A549 (cell line): Measurements from ENCODE around the gene RAD9A. TPM values are rescaled to one million over a fixed set of nuclear protein-coding genes. Genes with fewer than 3 reads are reported as not detected.

ENCODE experiments used
- ATAC-seq, 2 experiments: fragments of 200-7000 bp in 1 of 2; fragments of >200 bp in 1 of 2; cut with Nextera tagmentation in 1 of 2; cut with Tn5 transposase in 1 of 2; 3 replicates each; pipeline versions ENCODE4 v1.8.0 to v1.9.1; 2018 to 2020; ENCODE audit warnings: mild to moderate bottlenecking in 1 of 2, moderate library complexity in 1 of 2
- CTCF ChIA-PET: fragments of 300-600 bp; sonication (Branson Sonifier 250); formaldehyde crosslinking; extraction: SDS; loops from one replicate; lab custom pipeline; 2021; ENCODE audit warnings: antibody characterized with exemption, inconsistent platforms; lab: Yijun Ruan, JAX
- POLR2A ChIA-PET: fragments of 350-600 bp; formaldehyde crosslinking; extraction: SDS; loops from one replicate; lab custom pipeline; 2021; ENCODE audit warnings: antibody characterized with exemption, inconsistent platforms; lab: Yijun Ruan, JAX
- DNase-seq, 2 experiments: peaks; one replicate each; pipeline versions ENCODE4 v3.0.0 to v3.0.0-alpha.2; 2011 to 2016; ENCODE audit warnings: low read depth in 1 of 2, low spot score in 1 of 2
- FAIRE-seq: peaks from 2 replicates; lab custom pipeline; 2011; peaks lifted over from hg19 to GRCh38; lab: Jason Lieb, UNC
- H3K27ac ChIP-seq, 2 experiments: fragments of >200 bp; sonication (Bioruptor Twin); formaldehyde crosslinking; 3 replicates each; pipeline ENCODE4 v1.5.1; 2016 to 2017
- H3K4me1 ChIP-seq: fragments of >200 bp; sonication (Bioruptor Twin); formaldehyde crosslinking; 3 replicates; pipeline ENCODE4 v1.6.1; 2016
- H3K4me2 ChIP-seq: fragments of >200 bp; sonication (Bioruptor Twin); formaldehyde crosslinking; 3 replicates; pipeline ENCODE4 v1.6.1; 2016
- H3K4me3 ChIP-seq: fragments of >200 bp; sonication (Bioruptor Twin); formaldehyde crosslinking; 3 replicates; pipeline ENCODE4 v1.5.1; 2016
- H3K9me3 ChIP-seq: fragments of >200 bp; sonication (Bioruptor Twin); formaldehyde crosslinking; 3 replicates; pipeline ENCODE4 v1.6.1; 2016
- BHLHE40 ChIP-seq: IDR thresholded peaks from 2 replicates; pipeline ENCODE4 v1.6.1; 2012; ENCODE audit warnings: low read depth, low read length, inconsistent platforms
- CHD4 ChIP-seq: fragments of 200-600 bp; sonication (generic); IDR thresholded peaks from 2 replicates; pipeline ENCODE4 v1.6.1; 2016; ENCODE audit warnings: antibody characterized with exemption, mild to moderate bottlenecking, borderline replicate concordance
- EP300 ChIP-seq, 2 experiments: fragments of >200 bp; sonication (Bioruptor Twin); formaldehyde crosslinking; IDR thresholded peaks; 2 replicates in 1 of 2; 3 replicates in 1 of 2; pipeline ENCODE4 v1.6.1; 2016 to 2017
- FOSB ChIP-seq: fragments of 250-450 bp; sonication (Bioruptor Pico); IDR thresholded peaks from 2 replicates; pipeline ENCODE4 v1.5.0; 2020; ENCODE audit warnings: mild to moderate bottlenecking, moderate library complexity
- FOXS1 ChIP-seq: fragments of 250-450 bp; sonication (Bioruptor Pico); IDR thresholded peaks from 2 replicates; pipeline ENCODE4 v1.5.0; 2020; ENCODE audit warnings: mild to moderate bottlenecking, moderate library complexity
- HEYL ChIP-seq: fragments of 250-450 bp; sonication (Bioruptor Pico); IDR thresholded peaks from 2 replicates; pipeline ENCODE4 v1.8.0; 2021; ENCODE audit warnings: mild to moderate bottlenecking, moderate library complexity
- HOXA7 ChIP-seq: fragments of 250-450 bp; sonication (Bioruptor Pico); IDR thresholded peaks from 2 replicates; pipeline ENCODE4 v1.5.0; 2020; ENCODE audit warnings: mild to moderate bottlenecking, moderate library complexity
- HOXB5 ChIP-seq: fragments of 250-450 bp; sonication (Bioruptor Pico); IDR thresholded peaks from 2 replicates; pipeline ENCODE4 v1.5.0; 2020; ENCODE audit warnings: mild to moderate bottlenecking, moderate library complexity
- JUN ChIP-seq, 2 experiments: fragments of >200 bp; sonication (Bioruptor Twin); formaldehyde crosslinking; IDR thresholded peaks; 2 replicates in 1 of 2; 3 replicates in 1 of 2; pipeline ENCODE4 v1.6.1; 2016 to 2017
- KDM1A ChIP-seq: fragments of 200-600 bp; sonication (generic); IDR thresholded peaks from 2 replicates; pipeline ENCODE4 v1.6.1; 2016; ENCODE audit warnings: low read depth, mild to moderate bottlenecking
- KDM5A ChIP-seq: fragments of 200-600 bp; sonication (generic); IDR thresholded peaks from 2 replicates; pipeline ENCODE4 v1.6.1; 2016; ENCODE audit warnings: antibody characterized with exemption, mild to moderate bottlenecking
- MAZ ChIP-seq: fragments of 150-350 bp; IDR thresholded peaks from 2 replicates; pipeline ENCODE4 v1.6.1; 2014; ENCODE audit warnings: antibody characterized with exemption, low read depth, low read length, borderline replicate concordance
- NR3C1 ChIP-seq: fragments of >200 bp; sonication (Bioruptor Twin); formaldehyde crosslinking; IDR thresholded peaks from 3 replicates; pipeline ENCODE4 v1.6.1; 2017
- POLR2A ChIP-seq: IDR thresholded peaks from 2 replicates; pipeline ENCODE4 v1.6.1; 2012; ENCODE audit warnings: mild to moderate bottlenecking, low read length
- RAD21 ChIP-seq, 2 experiments: fragments of >200 bp in 1 of 2; sonication (Bioruptor Twin) in 1 of 2; formaldehyde crosslinking in 1 of 2; IDR thresholded peaks in 1 of 2; conservative IDR thresholded peaks in 1 of 2; 2 replicates in 1 of 2; 3 replicates in 1 of 2; pipeline ENCODE4 v1.6.1; 2012 to 2018; ENCODE audit warnings: inconsistent platforms in 1 of 2
- RARB ChIP-seq: fragments of 250-450 bp; sonication (Bioruptor Pico); IDR thresholded peaks from 2 replicates; pipeline ENCODE4 v1.8.0; 2021; ENCODE audit warnings: mild to moderate bottlenecking, moderate library complexity
- TFCP2L1 ChIP-seq: fragments of 250-450 bp; sonication (Bioruptor Pico); IDR thresholded peaks from 2 replicates; pipeline ENCODE4 v1.5.0; 2021; ENCODE audit warnings: mild to moderate bottlenecking
- ZC3H11A ChIP-seq: fragments of 450-650 bp; IDR thresholded peaks from 2 replicates; pipeline ENCODE4 v1.6.1; 2014; ENCODE audit warnings: antibody characterized with exemption, mild to moderate bottlenecking
- WGBS: methylation state at CpG from one replicate; pipeline ENCODE4 v1.1.6; 2017; ENCODE audit errors: missing lambda C conversion rate; 5-methylcytosine and 5-hydroxymethylcytosine counted together
- polyA plus RNA-seq, 4 experiments: library from polyadenylated mRNA; depleted of rRNA in 3 of 4; stranded (reverse); fragments of >200 nt; fragmentation: RNase III in 1 of 4; extraction: RNeasy Plus Mini Kit Qiagen cat#74134 plus additional on column Dnase treatment in 1 of 4; gene quantifications; 2 replicates in 3 of 4; 3 replicates in 1 of 4; pipeline ENCODE4 v1.2.3, GENCODE V29; 2011 to 2017
- TF ChIP-seq, protein P1 (sequence below): fragments of 250-450 bp; sonication (Bioruptor Pico); IDR thresholded peaks from 2 replicates; pipeline ENCODE4 v1.5.0; 2021; ENCODE audit warnings: mild to moderate bottlenecking, moderate library complexity, borderline replicate concordance
- TF ChIP-seq, protein P2 (sequence below): fragments of 450-650 bp; IDR thresholded peaks from 2 replicates; pipeline ENCODE4 v1.6.1; 2014; ENCODE audit warnings: antibody characterized with exemption
- TF ChIP-seq, protein P3 (sequence below): fragments of >200 bp; sonication (Bioruptor Twin); formaldehyde crosslinking; IDR thresholded peaks from 3 replicates; pipeline ENCODE4 v1.6.1; 2016
- TF ChIP-seq, protein P4 (sequence below): IDR thresholded peaks from 2 replicates; pipeline ENCODE4 v1.6.1; 2012
- TF ChIP-seq, protein P5 (sequence below): IDR thresholded peaks from 2 replicates; pipeline ENCODE4 v1.6.1; 2012
- TF ChIP-seq, protein P6 (sequence below): fragments of 200-600 bp; sonication (generic); IDR thresholded peaks from 2 replicates; pipeline ENCODE4 v1.6.1; 2016; ENCODE audit warnings: antibody characterized with exemption, mild to moderate bottlenecking, moderate library complexity
- TF ChIP-seq, protein P7 (sequence below): fragments of 250-450 bp; sonication (Bioruptor Pico); IDR thresholded peaks from 2 replicates; pipeline ENCODE4 v1.5.0; 2020; ENCODE audit warnings: low read depth, mild to moderate bottlenecking, moderate library complexity

RAD9A gene
- polyA plus RNA-seq, 2 of the 4 experiments (the other 2 are of a cell fraction) = 19.0 to 43.7 TPM

DNA sequence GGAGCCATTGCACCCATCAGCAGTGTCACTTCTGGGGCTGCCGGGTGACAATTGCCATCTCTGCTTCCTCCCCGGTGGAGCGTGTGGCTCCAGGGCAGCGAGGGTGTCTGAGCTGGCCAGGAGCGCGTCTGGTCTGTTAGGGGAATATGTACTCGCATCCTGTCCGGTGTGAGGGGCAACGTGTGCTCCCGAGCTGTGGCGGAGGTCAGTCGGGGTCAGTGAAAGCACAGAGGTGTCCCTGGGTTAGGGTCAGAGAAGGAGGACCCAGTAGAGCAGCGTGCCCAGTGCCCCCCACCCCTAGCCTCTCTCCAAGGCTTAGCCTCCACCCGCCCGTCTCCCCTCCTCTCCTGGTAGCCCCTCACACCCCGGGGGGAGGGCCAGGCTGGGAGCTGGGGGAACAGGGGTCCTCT is 19.9 kb upstream of the RAD9A start:
- no peak for DNase-seq
- Histone ChIP-seq H3K4me3 (peak overlapping the region; percentile 68), H3K4me2 (peak overlapping the region; percentile 95), H3K9me3 (no peaks in the 10 kb centered on the region), H3K27ac (peak overlapping the region; percentile 95 to 100), H3K4me1 (peaks cover 73% of the 10 kb centered on the region)
- TF ChIP-seq HOXA7 (CRISPR knock-in tag) (peak; percentile 7; the same call in 1 of the 2 replicates), POLR2A (peak; percentile 64), BHLHE40 (no peak), TFCP2L1 (0 out of 2 replicates have a peak, but pooled peaks have one; percentile 10)
- no peak for FAIRE-seq
- ATAC-seq = no peak
- 2% methylated on average over 13 of the region's 16 CpGs for WGBS
- ChIA-PET POLR2A (interaction anchor here (0.6 to 9.3 kb wide), 5 partner anchors 9 to 33 kb away, joined by 3 to 172 read pairs (median 15); partner anchors contain the start of gene POLD4), CTCF (interaction anchor here (0.6 to 46.2 kb wide), 5 partner anchors 14 to 35 kb away, joined by 3 to 1913 read pairs (median 23); partner anchors contain the start of genes POLD4, PPP1CA, RAD9A and TBC1D10C)

DNA sequence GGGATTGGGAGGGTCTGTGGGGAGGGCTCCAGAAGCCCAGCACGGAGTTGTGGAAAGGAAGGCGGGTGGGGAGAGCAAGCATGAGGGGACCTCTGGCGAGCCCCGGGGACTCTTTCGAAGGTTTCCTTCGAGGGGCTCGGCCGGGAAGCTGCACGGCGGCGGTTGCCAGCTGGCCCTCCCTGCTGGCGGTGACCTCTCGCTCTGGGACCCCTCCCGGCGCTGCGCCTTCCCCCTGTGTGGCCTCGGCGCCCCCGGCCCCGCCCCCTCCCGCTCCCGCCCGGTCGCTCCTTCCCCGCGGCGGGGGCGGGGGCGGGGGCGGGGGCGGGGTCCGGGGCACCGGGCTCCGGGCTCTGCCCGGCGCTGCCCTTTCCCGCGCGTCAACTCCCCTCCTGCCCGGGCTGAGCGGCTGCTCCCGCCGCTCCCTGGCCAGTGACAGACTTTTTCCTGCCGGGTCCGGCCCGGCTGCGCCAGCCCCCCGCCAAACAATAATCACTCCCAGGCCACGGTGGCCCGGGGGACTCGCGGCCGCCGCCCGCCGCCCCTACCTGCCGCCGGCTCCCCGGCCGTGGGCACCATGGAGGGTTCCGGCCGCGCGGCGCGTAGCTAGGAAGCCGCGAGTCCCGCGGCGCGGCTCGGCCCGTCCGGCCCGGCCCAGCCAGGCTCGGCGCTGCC is 19.3 kb upstream of the RAD9A start:
- DNase-seq (no peak), ATAC-seq (no peak), FAIRE-seq (no peak)
- Histone ChIP-seq H3K9me3 (no peaks in the 10 kb centered on the region), H3K4me1 (peaks cover 73% of the 10 kb centered on the region), H3K4me3 (peak overlapping the region; percentile 68), H3K27ac (peak overlapping the region; percentile 95 to 100), H3K4me2 (peak overlapping the region; percentile 95)
- 0% methylated on average over 12 of the region's 78 CpGs for WGBS
- ChIA-PET CTCF (interaction anchor here (0.6 to 46.2 kb wide), 4 partner anchors 14 to 36 kb away, joined by 3 to 1913 read pairs (median 316); partner anchors contain the start of genes POLD4, PPP1CA, RAD9A and TBC1D10C), POLR2A (interaction anchor here (0.6 to 9.3 kb wide), 4 partner anchors 10 to 26 kb away, joined by 11 to 172 read pairs (median 18); partner anchors contain the start of gene POLD4)
- TF ChIP-seq, protein P1, sequence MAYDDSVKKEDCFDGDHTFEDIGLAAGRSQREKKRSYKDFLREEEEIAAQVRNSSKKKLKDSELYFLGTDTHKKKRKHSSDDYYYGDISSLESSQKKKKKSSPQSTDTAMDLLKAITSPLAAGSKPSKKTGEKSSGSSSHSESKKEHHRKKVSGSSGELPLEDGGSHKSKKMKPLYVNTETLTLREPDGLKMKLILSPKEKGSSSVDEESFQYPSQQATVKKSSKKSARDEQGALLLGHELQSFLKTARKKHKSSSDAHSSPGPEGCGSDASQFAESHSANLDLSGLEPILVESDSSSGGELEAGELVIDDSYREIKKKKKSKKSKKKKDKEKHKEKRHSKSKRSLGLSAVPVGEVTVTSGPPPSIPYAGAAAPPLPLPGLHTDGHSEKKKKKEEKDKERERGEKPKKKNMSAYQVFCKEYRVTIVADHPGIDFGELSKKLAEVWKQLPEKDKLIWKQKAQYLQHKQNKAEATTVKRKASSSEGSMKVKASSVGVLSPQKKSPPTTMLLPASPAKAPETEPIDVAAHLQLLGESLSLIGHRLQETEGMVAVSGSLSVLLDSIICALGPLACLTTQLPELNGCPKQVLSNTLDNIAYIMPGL = no peak
- TF ChIP-seq RAD21 (conservative IDR thresholded peaks at IDR 0.05 in 1 of 2, IDR thresholded peaks at IDR 0.05 in 1 of 2) = no peak
- TF ChIP-seq POLR2A = peak; percentile 49
- TF ChIP-seq KDM1A = no peak
- TF ChIP-seq, protein P2, sequence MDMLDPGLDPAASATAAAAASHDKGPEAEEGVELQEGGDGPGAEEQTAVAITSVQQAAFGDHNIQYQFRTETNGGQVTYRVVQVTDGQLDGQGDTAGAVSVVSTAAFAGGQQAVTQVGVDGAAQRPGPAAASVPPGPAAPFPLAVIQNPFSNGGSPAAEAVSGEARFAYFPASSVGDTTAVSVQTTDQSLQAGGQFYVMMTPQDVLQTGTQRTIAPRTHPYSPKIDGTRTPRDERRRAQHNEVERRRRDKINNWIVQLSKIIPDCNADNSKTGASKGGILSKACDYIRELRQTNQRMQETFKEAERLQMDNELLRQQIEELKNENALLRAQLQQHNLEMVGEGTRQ = no peak
- TF ChIP-seq, protein P3, sequence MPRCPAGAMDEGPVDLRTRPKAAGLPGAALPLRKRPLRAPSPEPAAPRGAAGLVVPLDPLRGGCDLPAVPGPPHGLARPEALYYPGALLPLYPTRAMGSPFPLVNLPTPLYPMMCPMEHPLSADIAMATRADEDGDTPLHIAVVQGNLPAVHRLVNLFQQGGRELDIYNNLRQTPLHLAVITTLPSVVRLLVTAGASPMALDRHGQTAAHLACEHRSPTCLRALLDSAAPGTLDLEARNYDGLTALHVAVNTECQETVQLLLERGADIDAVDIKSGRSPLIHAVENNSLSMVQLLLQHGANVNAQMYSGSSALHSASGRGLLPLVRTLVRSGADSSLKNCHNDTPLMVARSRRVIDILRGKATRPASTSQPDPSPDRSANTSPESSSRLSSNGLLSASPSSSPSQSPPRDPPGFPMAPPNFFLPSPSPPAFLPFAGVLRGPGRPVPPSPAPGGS = peak; percentile 71
- TF ChIP-seq ZC3H11A = no peak
- TF ChIP-seq, protein P4, sequence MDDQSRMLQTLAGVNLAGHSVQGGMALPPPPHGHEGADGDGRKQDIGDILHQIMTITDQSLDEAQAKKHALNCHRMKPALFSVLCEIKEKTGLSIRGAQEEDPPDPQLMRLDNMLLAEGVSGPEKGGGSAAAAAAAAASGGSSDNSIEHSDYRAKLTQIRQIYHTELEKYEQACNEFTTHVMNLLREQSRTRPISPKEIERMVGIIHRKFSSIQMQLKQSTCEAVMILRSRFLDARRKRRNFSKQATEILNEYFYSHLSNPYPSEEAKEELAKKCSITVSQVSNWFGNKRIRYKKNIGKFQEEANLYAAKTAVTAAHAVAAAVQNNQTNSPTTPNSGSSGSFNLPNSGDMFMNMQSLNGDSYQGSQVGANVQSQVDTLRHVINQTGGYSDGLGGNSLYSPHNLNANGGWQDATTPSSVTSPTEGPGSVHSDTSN = no peak
- TF ChIP-seq EP300 (IDR thresholded peaks at IDR 0.05) = 0 out of 5 replicates have a peak, but pooled peaks of 1 of the 2 experiments have one; percentile 15
- no peak for TF ChIP-seq NR3C1
- TF ChIP-seq CHD4 = no peak
- TF ChIP-seq, protein P5, sequence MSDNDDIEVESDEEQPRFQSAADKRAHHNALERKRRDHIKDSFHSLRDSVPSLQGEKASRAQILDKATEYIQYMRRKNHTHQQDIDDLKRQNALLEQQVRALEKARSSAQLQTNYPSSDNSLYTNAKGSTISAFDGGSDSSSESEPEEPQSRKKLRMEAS = no peak; the same call in 1 of the 2 replicates
- TF ChIP-seq KDM5A = no peak
- no peak for TF ChIP-seq FOSB
- TF ChIP-seq, protein P6, sequence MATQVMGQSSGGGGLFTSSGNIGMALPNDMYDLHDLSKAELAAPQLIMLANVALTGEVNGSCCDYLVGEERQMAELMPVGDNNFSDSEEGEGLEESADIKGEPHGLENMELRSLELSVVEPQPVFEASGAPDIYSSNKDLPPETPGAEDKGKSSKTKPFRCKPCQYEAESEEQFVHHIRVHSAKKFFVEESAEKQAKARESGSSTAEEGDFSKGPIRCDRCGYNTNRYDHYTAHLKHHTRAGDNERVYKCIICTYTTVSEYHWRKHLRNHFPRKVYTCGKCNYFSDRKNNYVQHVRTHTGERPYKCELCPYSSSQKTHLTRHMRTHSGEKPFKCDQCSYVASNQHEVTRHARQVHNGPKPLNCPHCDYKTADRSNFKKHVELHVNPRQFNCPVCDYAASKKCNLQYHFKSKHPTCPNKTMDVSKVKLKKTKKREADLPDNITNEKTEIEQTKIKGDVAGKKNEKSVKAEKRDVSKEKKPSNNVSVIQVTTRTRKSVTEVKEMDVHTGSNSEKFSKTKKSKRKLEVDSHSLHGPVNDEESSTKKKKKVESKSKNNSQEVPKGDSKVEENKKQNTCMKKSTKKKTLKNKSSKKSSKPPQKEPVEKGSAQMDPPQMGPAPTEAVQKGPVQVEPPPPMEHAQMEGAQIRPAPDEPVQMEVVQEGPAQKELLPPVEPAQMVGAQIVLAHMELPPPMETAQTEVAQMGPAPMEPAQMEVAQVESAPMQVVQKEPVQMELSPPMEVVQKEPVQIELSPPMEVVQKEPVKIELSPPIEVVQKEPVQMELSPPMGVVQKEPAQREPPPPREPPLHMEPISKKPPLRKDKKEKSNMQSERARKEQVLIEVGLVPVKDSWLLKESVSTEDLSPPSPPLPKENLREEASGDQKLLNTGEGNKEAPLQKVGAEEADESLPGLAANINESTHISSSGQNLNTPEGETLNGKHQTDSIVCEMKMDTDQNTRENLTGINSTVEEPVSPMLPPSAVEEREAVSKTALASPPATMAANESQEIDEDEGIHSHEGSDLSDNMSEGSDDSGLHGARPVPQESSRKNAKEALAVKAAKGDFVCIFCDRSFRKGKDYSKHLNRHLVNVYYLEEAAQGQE = no peak
- TF ChIP-seq, protein P7, sequence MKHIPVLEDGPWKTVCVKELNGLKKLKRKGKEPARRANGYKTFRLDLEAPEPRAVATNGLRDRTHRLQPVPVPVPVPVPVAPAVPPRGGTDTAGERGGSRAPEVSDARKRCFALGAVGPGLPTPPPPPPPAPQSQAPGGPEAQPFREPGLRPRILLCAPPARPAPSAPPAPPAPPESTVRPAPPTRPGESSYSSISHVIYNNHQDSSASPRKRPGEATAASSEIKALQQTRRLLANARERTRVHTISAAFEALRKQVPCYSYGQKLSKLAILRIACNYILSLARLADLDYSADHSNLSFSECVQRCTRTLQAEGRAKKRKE (CRISPR knock-in tag) = 0 out of 2 replicates have a peak, but pooled peaks have one; percentile 55
- TF ChIP-seq JUN (IDR thresholded peaks at IDR 0.05) = peak; percentile 92 to 94
- no peak for TF ChIP-seq RARB (CRISPR knock-in tag)
- no peak for TF ChIP-seq HEYL
- TF ChIP-seq FOXS1 (CRISPR knock-in tag) = no peak
- TF ChIP-seq TFCP2L1 = no peak
- no peak for TF ChIP-seq HOXB5 (CRISPR knock-in tag)
- no peak for TF ChIP-seq MAZ
- TF ChIP-seq HOXA7 (CRISPR knock-in tag) = peak; percentile 3; the same call in 1 of the 2 replicates
